ENCODE data around the gene ARMH3. TPM values are rescaled to one million over a fixed set of nuclear protein-coding genes. Genes with fewer than 3 reads are reported as not detected.

ARMH3 gene
- total and polyA plus RNA-seq, 7 experiments from 2014 or later = 19.7 to 34.0 (median 27.6) TPM

GRCh38 chr10:101818119-101818871, 237.7 kb downstream of the ARMH3 start, which contains the start of gene OGA:
Gene OGA (minus strand): TSS chr10:101818444. CDS start chr10:101818022, 422 bp downstream.
- Mint-ChIP-seq H3K27me3 (peaks cover 0 to 4% (median 0%) of the 10 kb centered on the region in 5 donors), H3K36me3 (peaks cover 4 to 17% (median 12%) of the 10 kb centered on the region in 5 donors), H3K4me1 (peaks cover 34 to 57% (median 50%) of the 10 kb centered on the region in 7 donors), H3K27ac (peak within 1 kb of the TSS; percentile 95 to 99 (median 98)), H3K9me3 (peaks cover 0 to 5% (median 0%) of the 10 kb centered on the region in 11 donors), H3K4me3 (peak within 1 kb of the TSS; percentile 95 to 100 (median 97))
- ChIA-PET POLR2A (interaction anchor here (0.7 to 4.9 kb wide), 23 partner anchors 12 to 687 kb away, joined by 3 to 71 read pairs (median 4); partner anchors contain the start of genes ACTR1A, DPCD, FBXW4 and HPS6), CTCF (interaction anchor here (1.1 to 2.1 kb wide), 6 partner anchors 9 to 192 kb away, joined by 3 to 21 read pairs (median 6); no protein-coding TSS in a partner anchor)
- Histone ChIP-seq H3K36me3 (ENCODE audit: control insufficient read depth in 2 of 3, insufficient read depth in 3 of 3, low read length in 3 of 3) (peaks cover 0 to 8% (median 1%) of the 10 kb centered on the region in 3 experiments), H3K4me3 (ENCODE audit: low read length) (peak within 1 kb of the TSS; percentile 81), H3K9me3 (ENCODE audit: control insufficient read depth in 2 of 3, low read length in 3 of 3) (no peaks in the 10 kb centered on the region), H3K27me3 (ENCODE audit: control insufficient read depth in 2 of 2, insufficient read depth in 2 of 2, low read length in 2 of 2) (no peaks in the 10 kb centered on the region), H3K27ac (ENCODE audit: low read depth, low read length) (peak within 1 kb of the TSS; percentile 82), H3K4me1 (ENCODE audit: control insufficient read depth in 2 of 2, insufficient read depth in 2 of 2, low read length in 2 of 2) (peaks cover 19 to 25% of the 10 kb centered on the region in 2 donors)
- peak; percentile 97 for ATAC-seq
- peak; percentile 90 to 100 (median 99) for DNase-seq
- intact Hi-C loops (cut with micrococcal nuclease) = loop anchor here (1.0 to 10.0 kb wide), 23 partner anchors 12 to 924 kb away; partner anchors contain the start of genes ACTR1A (in 2 of the 2), ARMH3 (in 2 of the 2), NOLC1 (in 2 of the 2) and PPRC1 (in 2 of the 2)

- DNase-seq (peak in 2 of 9 donors; percentile 16 to 38), ATAC-seq (peak; percentile 0)
- CTCF ChIA-PET = interaction anchor here (0.6 to 2.1 kb wide), 7 partner anchors 14 to 825 kb away, joined by 3 to 21 read pairs (median 5); no protein-coding TSS in a partner anchor
- Histone ChIP-seq H3K36me3 (ENCODE audit: control insufficient read depth in 2 of 3, insufficient read depth in 3 of 3, low read length in 3 of 3) (peaks cover 0 to 9% (median 8%) of the 10 kb centered on the region in 3 experiments), H3K9me3 (ENCODE audit: control insufficient read depth in 2 of 3, low read length in 3 of 3) (no peaks in the 10 kb centered on the region), H3K27ac (ENCODE audit: low read depth, low read length) (peak overlapping the region; percentile 82), H3K4me1 (ENCODE audit: control insufficient read depth in 2 of 2, insufficient read depth in 2 of 2, low read length in 2 of 2) (peaks cover 26 to 33% of the 10 kb centered on the region in 2 donors), H3K27me3 (ENCODE audit: control insufficient read depth in 2 of 2, insufficient read depth in 2 of 2, low read length in 2 of 2) (no peaks in the 10 kb centered on the region), H3K4me3 (ENCODE audit: low read length) (peak overlapping the region; percentile 81)
- Mint-ChIP-seq H3K27me3 (peaks cover 0 to 4% (median 0%) of the 10 kb centered on the region in 5 donors), H3K36me3 (peaks cover 4 to 18% (median 14%) of the 10 kb centered on the region in 5 donors), H3K4me3 (peak overlapping the region; percentile 95 to 100 (median 97)), H3K27ac (peak overlapping the region; percentile 95 to 99 (median 98)), H3K9me3 (peaks cover 0 to 5% (median 0%) of the 10 kb centered on the region in 11 donors), H3K4me1 (peaks cover 42 to 64% (median 57%) of the 10 kb centered on the region in 7 donors)
- POLR2A ChIA-PET = interaction anchor here (0.7 to 4.9 kb wide), 19 partner anchors 11 to 687 kb away, joined by 3 to 71 read pairs (median 7); partner anchors contain the start of genes FBXW4, NOLC1 and NPM3
- intact Hi-C loops (cut with micrococcal nuclease) = loop anchor here (1.0 to 10.0 kb wide), 25 partner anchors 8 to 925 kb away; partner anchors contain the start of genes ACTR1A (in 2 of the 2), ARMH3 (in 2 of the 2), NOLC1 (in 2 of the 2) and NPM3 (in 2 of the 2)
Measured at GRCh38 chr10:101817337-101818118, 238.4 kb downstream of the ARMH3 start.

DNA sequence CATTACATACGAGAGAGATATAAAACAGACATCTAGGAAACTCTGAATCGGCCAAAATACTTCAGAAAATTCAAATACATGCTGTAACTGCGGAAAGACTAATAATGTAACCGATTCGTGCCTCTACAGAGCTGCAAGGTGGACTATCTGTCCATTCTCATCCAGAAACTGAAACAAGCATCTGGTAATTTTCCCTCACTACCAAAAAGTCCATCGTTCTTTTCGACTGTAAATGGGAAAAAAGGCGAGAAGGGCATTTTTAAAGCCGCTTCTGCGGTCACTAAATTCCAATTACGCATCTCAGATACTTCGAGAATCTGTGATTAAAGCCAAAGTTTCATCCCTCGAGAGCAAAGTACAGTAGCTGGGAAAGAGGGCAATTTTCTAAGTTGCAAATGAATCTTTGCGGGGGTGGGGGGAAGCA, 239.0 kb downstream of the ARMH3 start:
- peaks cover 3 to 18% (median 14%) of the 10 kb centered on the region in 5 donors for H3K36me3 Mint-ChIP-seq
- Histone ChIP-seq H3K4me1 (ENCODE audit: control insufficient read depth in 2 of 2, insufficient read depth in 2 of 2, low read length in 2 of 2) (peaks cover 32 to 35% of the 10 kb centered on the region in 2 donors), H3K36me3 (ENCODE audit: control insufficient read depth in 2 of 3, insufficient read depth in 3 of 3, low read length in 3 of 3) (peaks cover 0 to 14% (median 8%) of the 10 kb centered on the region in 3 experiments), H3K27me3 (ENCODE audit: control insufficient read depth in 2 of 2, insufficient read depth in 2 of 2, low read length in 2 of 2) (no peaks in the 10 kb centered on the region), H3K4me3 (ENCODE audit: low read length) (peak overlapping the region; percentile 81), H3K9me3 (ENCODE audit: control insufficient read depth in 2 of 3, low read length in 3 of 3) (no peaks in the 10 kb centered on the region), H3K27ac (ENCODE audit: low read depth, low read length) (peak overlapping the region; percentile 82)
- peaks cover 0 to 4% (median 0%) of the 10 kb centered on the region in 5 donors for H3K27me3 Mint-ChIP-seq
- peaks cover 0 to 5% (median 0%) of the 10 kb centered on the region in 11 donors for H3K9me3 Mint-ChIP-seq
- ChIA-PET POLR2A (interaction anchor here (0.7 to 4.9 kb wide), 6 partner anchors 11 to 122 kb away, joined by 4 to 42 read pairs (median 16); partner anchors contain the start of genes FBXW4 and NPM3), CTCF (interaction anchor here (0.6 to 1.9 kb wide), 6 partner anchors 13 to 825 kb away, joined by 3 to 8 read pairs (median 4); no protein-coding TSS in a partner anchor)
- H3K4me3 Mint-ChIP-seq = peak overlapping the region; percentile 95 to 100 (median 97)
- H3K27ac Mint-ChIP-seq = peak overlapping the region; percentile 78 to 99 (median 98)
- ATAC-seq (no peak), DNase-seq (no peak)
- peaks cover 40 to 66% (median 59%) of the 10 kb centered on the region in 7 donors for H3K4me1 Mint-ChIP-seq
- intact Hi-C loops (cut with micrococcal nuclease) = loop anchor here (1.0 to 10.0 kb wide), 13 partner anchors 8 to 925 kb away; partner anchors contain the start of genes PPRC1 (in 2 of the 2), BTRC (in 1 of the 2), CUEDC2 (in 1 of the 2) and FBXW4 (in 1 of the 2)

GRCh38 chr10:101816376-101816775, 239.6 kb downstream of the ARMH3 start:
- H3K27ac Mint-ChIP-seq = peak overlapping the region; percentile 43 to 99 (median 98)
- ATAC-seq = no peak
- peaks cover 0 to 4% (median 0%) of the 10 kb centered on the region in 5 donors for H3K27me3 Mint-ChIP-seq
- Histone ChIP-seq H3K36me3 (ENCODE audit: control insufficient read depth in 2 of 3, insufficient read depth in 3 of 3, low read length in 3 of 3) (peaks cover 0 to 17% (median 8%) of the 10 kb centered on the region in 3 experiments), H3K4me3 (ENCODE audit: low read length) (peak overlapping the region; percentile 81), H3K27me3 (ENCODE audit: control insufficient read depth in 2 of 2, insufficient read depth in 2 of 2, low read length in 2 of 2) (no peaks in the 10 kb centered on the region), H3K4me1 (ENCODE audit: control insufficient read depth in 2 of 2, insufficient read depth in 2 of 2, low read length in 2 of 2) (peaks cover 34 to 35% of the 10 kb centered on the region in 2 donors), H3K27ac (ENCODE audit: low read depth, low read length) (peak overlapping the region; percentile 82), H3K9me3 (ENCODE audit: control insufficient read depth in 2 of 3, low read length in 3 of 3) (no peaks in the 10 kb centered on the region)
- peaks cover 35 to 66% (median 58%) of the 10 kb centered on the region in 7 donors for H3K4me1 Mint-ChIP-seq
- peak overlapping the region; percentile 95 to 100 (median 97) for H3K4me3 Mint-ChIP-seq
- peaks cover 0 to 18% (median 15%) of the 10 kb centered on the region in 5 donors for H3K36me3 Mint-ChIP-seq
- DNase-seq = no peak
- intact Hi-C loops (cut with micrococcal nuclease) = loop anchor here (2.0 to 10.0 kb wide), 10 partner anchors 14 to 926 kb away; partner anchors contain the start of genes PPRC1 (in 2 of the 2), BTRC (in 1 of the 2), CUEDC2 (in 1 of the 2) and FBXW4 (in 1 of the 2)
- peaks cover 0 to 5% (median 0%) of the 10 kb centered on the region in 11 donors for H3K9me3 Mint-ChIP-seq
- CTCF ChIA-PET = interaction anchor here (0.9 to 1.9 kb wide), 5 partner anchors 12 to 57 kb away, joined by 3 to 8 read pairs (median 4); no protein-coding TSS in a partner anchor
- POLR2A ChIA-PET = interaction anchor here (0.7 to 4.9 kb wide), 6 partner anchors 11 to 122 kb away, joined by 4 to 42 read pairs (median 10); partner anchors contain the start of genes FBXW4 and NPM3

DNA sequence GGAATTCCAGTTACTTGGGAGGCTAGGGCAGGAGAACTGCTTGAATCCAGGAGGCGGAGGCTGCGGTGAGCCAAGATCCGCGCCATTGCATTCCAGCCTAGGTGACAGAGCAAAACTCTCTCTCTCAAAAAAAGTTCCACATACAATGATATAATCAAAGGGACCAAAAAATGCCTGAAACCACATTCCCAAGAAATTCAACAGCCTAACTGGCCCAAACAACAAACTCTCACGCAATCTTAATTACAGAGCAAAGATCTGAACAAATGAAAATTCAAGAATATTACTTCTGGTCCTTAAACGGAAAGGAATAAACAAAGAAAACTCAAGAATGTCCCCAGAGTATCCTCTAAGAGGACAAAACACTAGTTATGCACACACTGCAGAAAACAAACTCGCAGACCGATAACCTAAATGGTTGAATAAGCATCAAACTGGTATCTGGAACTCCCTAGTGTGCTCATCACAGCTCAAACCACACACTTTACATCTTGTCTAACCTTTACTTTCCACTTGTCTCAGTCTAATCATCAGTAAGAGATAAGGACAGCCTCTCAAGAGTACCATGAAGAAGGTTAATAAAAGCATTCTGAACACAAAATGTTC, 241.4 kb downstream of the ARMH3 start:
- intact Hi-C loops (cut with micrococcal nuclease) = loop anchor here (5.0 to 10.0 kb wide), 9 partner anchors 120 to 928 kb away; partner anchors contain the start of genes PPRC1 (in 2 of the 2), BTRC (in 1 of the 2), CUEDC2 (in 1 of the 2) and FBXW4 (in 1 of the 2)
- Histone ChIP-seq H3K27ac (ENCODE audit: low read depth, low read length) (peak overlapping the region; percentile 82), H3K36me3 (ENCODE audit: control insufficient read depth in 2 of 3, insufficient read depth in 3 of 3, low read length in 3 of 3) (peaks cover 7 to 22% (median 17%) of the 10 kb centered on the region in 3 experiments), H3K4me1 (ENCODE audit: control insufficient read depth in 2 of 2, insufficient read depth in 2 of 2, low read length in 2 of 2) (peaks cover 31 to 33% of the 10 kb centered on the region in 2 donors), H3K9me3 (ENCODE audit: control insufficient read depth in 2 of 3, low read length in 3 of 3) (no peaks in the 10 kb centered on the region), H3K4me3 (ENCODE audit: low read length) (peak overlapping the region; percentile 81), H3K27me3 (ENCODE audit: control insufficient read depth in 2 of 2, insufficient read depth in 2 of 2, low read length in 2 of 2) (no peaks in the 10 kb centered on the region)
- DNase-seq = no peak
- Mint-ChIP-seq H3K9me3 (peaks cover 0 to 5% (median 0%) of the 10 kb centered on the region in 11 donors), H3K36me3 (peaks cover 0 to 26% (median 15%) of the 10 kb centered on the region in 5 donors), H3K27ac (peak overlapping the region; percentile 59 to 99 (median 85)), H3K4me1 (peaks cover 33 to 69% (median 59%) of the 10 kb centered on the region in 7 donors), H3K27me3 (peaks cover 0 to 4% (median 0%) of the 10 kb centered on the region in 5 donors), H3K4me3 (peak overlapping the region; percentile 95 to 100 (median 97))
- CTCF ChIA-PET = interaction anchor here (0.7 to 1.8 kb wide), 2 partner anchors 15 to 30 kb away, joined by 3 to 6 read pairs; no protein-coding TSS in a partner anchor
- POLR2A ChIA-PET = interaction anchor here (0.5 to 0.8 kb wide), 4 partner anchors 11 to 791 kb away, joined by 3 to 5 read pairs (median 3); no protein-coding TSS in a partner anchor
- no peak for ATAC-seq
